A549 (cell line): Measurements from ENCODE around the gene IFNAR2. TPM values are rescaled to one million over a fixed set of nuclear protein-coding genes. Genes with fewer than 3 reads are reported as not detected.

Experiments
- ATAC-seq, 2 experiments: fragments of 200-7000 bp in 1 of 2; fragments of >200 bp in 1 of 2; cut with Nextera tagmentation in 1 of 2; cut with Tn5 transposase in 1 of 2; 3 replicates each; pipeline versions ENCODE4 v1.8.0 to v1.9.1; 2018 to 2020; ENCODE audit warnings: mild to moderate bottlenecking in 1 of 2, moderate library complexity in 1 of 2
- CTCF ChIA-PET: fragments of 300-600 bp; sonication (Branson Sonifier 250); formaldehyde crosslinking; extraction: SDS; loops from one replicate; lab custom pipeline; 2021; ENCODE audit warnings: antibody characterized with exemption, inconsistent platforms; lab: Yijun Ruan, JAX
- POLR2A ChIA-PET: fragments of 350-600 bp; formaldehyde crosslinking; extraction: SDS; loops from one replicate; lab custom pipeline; 2021; ENCODE audit warnings: antibody characterized with exemption, inconsistent platforms; lab: Yijun Ruan, JAX
- DNase-seq, 2 experiments: peaks; one replicate each; pipeline versions ENCODE4 v3.0.0 to v3.0.0-alpha.2; 2011 to 2016; ENCODE audit warnings: low read depth in 1 of 2, low spot score in 1 of 2
- FAIRE-seq: peaks from 2 replicates; lab custom pipeline; 2011; peaks lifted over from hg19 to GRCh38; lab: Jason Lieb, UNC
- H3K27ac ChIP-seq, 2 experiments: fragments of >200 bp; sonication (Bioruptor Twin); formaldehyde crosslinking; 3 replicates each; pipeline ENCODE4 v1.5.1; 2016 to 2017
- H3K4me1 ChIP-seq: fragments of >200 bp; sonication (Bioruptor Twin); formaldehyde crosslinking; 3 replicates; pipeline ENCODE4 v1.6.1; 2016
- H3K4me2 ChIP-seq: fragments of >200 bp; sonication (Bioruptor Twin); formaldehyde crosslinking; 3 replicates; pipeline ENCODE4 v1.6.1; 2016
- H3K4me3 ChIP-seq: fragments of >200 bp; sonication (Bioruptor Twin); formaldehyde crosslinking; 3 replicates; pipeline ENCODE4 v1.5.1; 2016
- H3K9me3 ChIP-seq: fragments of >200 bp; sonication (Bioruptor Twin); formaldehyde crosslinking; 3 replicates; pipeline ENCODE4 v1.6.1; 2016
- CBX2 ChIP-seq: fragments of 200-600 bp; sonication (generic); IDR thresholded peaks from 2 replicates; pipeline ENCODE4 v1.6.1; 2016; ENCODE audit warnings: low read depth, mild to moderate bottlenecking, borderline replicate concordance
- EHF ChIP-seq: fragments of 250-450 bp; sonication (Bioruptor Pico); IDR thresholded peaks from 2 replicates; pipeline ENCODE4 v1.5.0; 2020; ENCODE audit warnings: mild to moderate bottlenecking
- EHMT2 ChIP-seq: fragments of 200-600 bp; sonication (generic); IDR thresholded peaks from 2 replicates; pipeline ENCODE4 v1.6.1; 2016; ENCODE audit warnings: antibody characterized with exemption, low read depth, mild to moderate bottlenecking, moderate library complexity
- EP300 ChIP-seq, 2 experiments: fragments of >200 bp; sonication (Bioruptor Twin); formaldehyde crosslinking; IDR thresholded peaks; 2 replicates in 1 of 2; 3 replicates in 1 of 2; pipeline ENCODE4 v1.6.1; 2016 to 2017
- ESRRA ChIP-seq: fragments of 150-350 bp; IDR thresholded peaks from 2 replicates; pipeline ENCODE4 v1.6.1; 2014; ENCODE audit warnings: mild to moderate bottlenecking, low read length, borderline replicate concordance
- FOSB ChIP-seq: fragments of 250-450 bp; sonication (Bioruptor Pico); IDR thresholded peaks from 2 replicates; pipeline ENCODE4 v1.5.0; 2020; ENCODE audit warnings: mild to moderate bottlenecking, moderate library complexity
- FOXS1 ChIP-seq: fragments of 250-450 bp; sonication (Bioruptor Pico); IDR thresholded peaks from 2 replicates; pipeline ENCODE4 v1.5.0; 2020; ENCODE audit warnings: mild to moderate bottlenecking, moderate library complexity
- HDAC2 ChIP-seq: fragments of 200-600 bp; sonication (generic); IDR thresholded peaks from 2 replicates; pipeline ENCODE4 v1.6.1; 2016
- HOXA7 ChIP-seq: fragments of 250-450 bp; sonication (Bioruptor Pico); IDR thresholded peaks from 2 replicates; pipeline ENCODE4 v1.5.0; 2020; ENCODE audit warnings: mild to moderate bottlenecking, moderate library complexity
- MAFK ChIP-seq: fragments of 450-650 bp; IDR thresholded peaks from 2 replicates; pipeline ENCODE4 v1.6.1; 2014; ENCODE audit not compliant: partially characterized antibody
- MAX ChIP-seq: IDR thresholded peaks from 2 replicates; pipeline ENCODE4 v1.6.1; 2012
- MYC ChIP-seq: IDR thresholded peaks from 2 replicates; pipeline ENCODE4 v1.6.1; 2012; ENCODE audit warnings: mild to moderate bottlenecking, inconsistent platforms, low read length, improper control_type of control experiment, borderline replicate concordance
- NPAS2 ChIP-seq: fragments of 250-450 bp; sonication (Bioruptor Pico); IDR thresholded peaks from 2 replicates; pipeline ENCODE4 v1.8.0; 2022; ENCODE audit warnings: mild to moderate bottlenecking, moderate library complexity, borderline replicate concordance
- POLR2A ChIP-seq: IDR thresholded peaks from 2 replicates; pipeline ENCODE4 v1.6.1; 2012; ENCODE audit warnings: mild to moderate bottlenecking, low read length
- RAD21 ChIP-seq, 2 experiments: fragments of >200 bp in 1 of 2; sonication (Bioruptor Twin) in 1 of 2; formaldehyde crosslinking in 1 of 2; IDR thresholded peaks in 1 of 2; conservative IDR thresholded peaks in 1 of 2; 2 replicates in 1 of 2; 3 replicates in 1 of 2; pipeline ENCODE4 v1.6.1; 2012 to 2018; ENCODE audit warnings: inconsistent platforms in 1 of 2
- RARB ChIP-seq: fragments of 250-450 bp; sonication (Bioruptor Pico); IDR thresholded peaks from 2 replicates; pipeline ENCODE4 v1.8.0; 2021; ENCODE audit warnings: mild to moderate bottlenecking, moderate library complexity
- RFX5 ChIP-seq: fragments of 450-650 bp; IDR thresholded peaks from 2 replicates; pipeline ENCODE4 v1.7.1; 2014; ENCODE audit warnings: antibody characterized with exemption, mild to moderate bottlenecking, moderate library complexity
- RNF2 ChIP-seq: fragments of 200-600 bp; sonication (generic); IDR thresholded peaks from 2 replicates; pipeline ENCODE4 v1.6.1; 2016; ENCODE audit warnings: low read depth, mild to moderate bottlenecking, antibody characterized with exemption, moderate library complexity, borderline replicate concordance
- SMC3 ChIP-seq: fragments of >200 bp; sonication (Bioruptor Twin); formaldehyde crosslinking; IDR thresholded peaks from 3 replicates; pipeline ENCODE4 v1.6.1; 2018; ENCODE audit warnings: inconsistent platforms
- WGBS: methylation state at CpG from one replicate; pipeline ENCODE4 v1.1.6; 2017; ENCODE audit errors: missing lambda C conversion rate; 5-methylcytosine and 5-hydroxymethylcytosine counted together
- polyA plus RNA-seq, 4 experiments: library from polyadenylated mRNA; depleted of rRNA in 3 of 4; stranded (reverse); fragments of >200 nt; fragmentation: RNase III in 1 of 4; extraction: RNeasy Plus Mini Kit Qiagen cat#74134 plus additional on column Dnase treatment in 1 of 4; gene quantifications; 2 replicates in 3 of 4; 3 replicates in 1 of 4; pipeline ENCODE4 v1.2.3, GENCODE V29; 2011 to 2017
- TF ChIP-seq, protein P1 (sequence below): IDR thresholded peaks from 2 replicates; pipeline ENCODE4 v1.6.1; 2012; ENCODE audit warnings: low read depth, borderline replicate concordance
- TF ChIP-seq, protein P2 (sequence below): fragments of 150-350 bp; IDR thresholded peaks from 2 replicates; pipeline ENCODE4 v1.6.1; 2014; ENCODE audit warnings: low read depth, mild to moderate bottlenecking, low read length

IFNAR2 gene
- polyA plus RNA-seq, 2 of the 4 experiments (the other 2 are of a cell fraction) = 10.1 to 40.5 TPM

- H3K9me3 ChIP-seq = no peaks in the 10 kb centered on the region
- no peak overlapping the region for H3K27ac ChIP-seq
- H3K4me2 ChIP-seq = no peak overlapping the region
- DNase-seq (no peak), FAIRE-seq (no peak), ATAC-seq (no peak)
- ChIA-PET POLR2A (no interaction called here), CTCF (no interaction called here)
- no peak overlapping the region for H3K4me3 ChIP-seq
- WGBS = 98% methylated on average over 5 of the region's 6 CpGs
- peaks cover 19% of the 10 kb centered on the region for H3K4me1 ChIP-seq
- no peak for TF ChIP-seq NPAS2 (CRISPR knock-in tag)
- no peak for TF ChIP-seq SMC3
- no peak for TF ChIP-seq FOSB
- TF ChIP-seq, protein P1, sequence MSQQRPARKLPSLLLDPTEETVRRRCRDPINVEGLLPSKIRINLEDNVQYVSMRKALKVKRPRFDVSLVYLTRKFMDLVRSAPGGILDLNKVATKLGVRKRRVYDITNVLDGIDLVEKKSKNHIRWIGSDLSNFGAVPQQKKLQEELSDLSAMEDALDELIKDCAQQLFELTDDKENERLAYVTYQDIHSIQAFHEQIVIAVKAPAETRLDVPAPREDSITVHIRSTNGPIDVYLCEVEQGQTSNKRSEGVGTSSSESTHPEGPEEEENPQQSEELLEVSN = no peak
- TF ChIP-seq MAFK = no peak
- TF ChIP-seq FOXS1 (CRISPR knock-in tag) = no peak
- TF ChIP-seq HDAC2 = no peak
- TF ChIP-seq RAD21 (conservative IDR thresholded peaks at IDR 0.05 in 1 of 2, IDR thresholded peaks at IDR 0.05 in 1 of 2) = no peak
- no peak for TF ChIP-seq RNF2
- no peak for TF ChIP-seq ESRRA
- no peak for TF ChIP-seq EP300 (IDR thresholded peaks at IDR 0.05)
- no peak for TF ChIP-seq EHF (CRISPR knock-in tag)
- TF ChIP-seq RFX5 = no peak
- TF ChIP-seq MAX = no peak
- TF ChIP-seq RARB (CRISPR knock-in tag) = no peak
- no peak for TF ChIP-seq CBX2
- TF ChIP-seq, protein P2, sequence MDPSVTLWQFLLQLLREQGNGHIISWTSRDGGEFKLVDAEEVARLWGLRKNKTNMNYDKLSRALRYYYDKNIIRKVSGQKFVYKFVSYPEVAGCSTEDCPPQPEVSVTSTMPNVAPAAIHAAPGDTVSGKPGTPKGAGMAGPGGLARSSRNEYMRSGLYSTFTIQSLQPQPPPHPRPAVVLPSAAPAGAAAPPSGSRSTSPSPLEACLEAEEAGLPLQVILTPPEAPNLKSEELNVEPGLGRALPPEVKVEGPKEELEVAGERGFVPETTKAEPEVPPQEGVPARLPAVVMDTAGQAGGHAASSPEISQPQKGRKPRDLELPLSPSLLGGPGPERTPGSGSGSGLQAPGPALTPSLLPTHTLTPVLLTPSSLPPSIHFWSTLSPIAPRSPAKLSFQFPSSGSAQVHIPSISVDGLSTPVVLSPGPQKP = no peak
Observed at GRCh38 chr21:33236013-33236686, 6.4 kb downstream of the IFNAR2 start.

- Histone ChIP-seq H3K4me3 (no peak overlapping the region), H3K4me1 (peaks cover 13% of the 10 kb centered on the region), H3K4me2 (no peak overlapping the region), H3K27ac (no peak overlapping the region), H3K9me3 (no peaks in the 10 kb centered on the region)
- ChIA-PET POLR2A (no interaction called here), CTCF (no interaction called here)
- FAIRE-seq (no peak), DNase-seq (no peak), ATAC-seq (no peak)
- no peak for TF ChIP-seq CBX2
- no peak for TF ChIP-seq RNF2
- no peak for TF ChIP-seq MYC
- no peak for TF ChIP-seq FOSB
- TF ChIP-seq POLR2A = no peak
- TF ChIP-seq EHMT2 = no peak
- TF ChIP-seq SMC3 = no peak
- TF ChIP-seq, protein P1 = no peak
- no peak for TF ChIP-seq HOXA7 (CRISPR knock-in tag)
- 92% methylated on average over 2 of the region's 2 CpGs for WGBS
Observed at GRCh38 chr21:33236766-33237165, 7.0 kb downstream of the IFNAR2 start.

DNA sequence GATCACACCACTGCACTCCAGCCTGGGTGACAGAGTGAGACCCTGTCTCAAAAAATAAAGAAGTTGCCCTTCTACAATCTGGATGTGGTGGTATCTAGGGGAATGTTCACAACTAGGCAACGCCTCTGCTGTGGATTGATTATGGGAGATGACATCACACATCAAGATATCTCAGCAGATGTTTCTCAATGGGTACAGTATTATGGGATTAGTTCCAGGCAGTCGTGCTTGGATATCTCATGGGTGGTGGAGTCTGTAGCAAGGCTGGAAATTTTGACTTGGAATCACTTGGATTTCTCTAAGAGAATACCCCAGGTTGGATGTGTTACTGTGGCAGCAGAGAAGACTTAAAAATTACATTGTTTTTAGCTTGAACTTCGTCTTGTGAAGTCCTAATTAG is 7.7 kb downstream of the IFNAR2 start:
- H3K4me3 ChIP-seq = no peak overlapping the region
- DNase-seq = no peak
- POLR2A ChIA-PET = no interaction called here
- peaks cover 8% of the 10 kb centered on the region; the same call in 1 of the 3 replicates for H3K4me1 ChIP-seq
- no peak overlapping the region for H3K27ac ChIP-seq
- no peak overlapping the region for H3K4me2 ChIP-seq
- no peaks in the 10 kb centered on the region for H3K9me3 ChIP-seq
- no peak for ATAC-seq
- FAIRE-seq = no peak
- CTCF ChIA-PET = no interaction called here
- TF ChIP-seq ESRRA = no peak
- no peak for TF ChIP-seq MAFK
- WGBS = 89% methylated on average over 3 of the region's 3 CpGs
